ENCODE data around the gene ITPR2.

ITPR2 gene

DNA sequence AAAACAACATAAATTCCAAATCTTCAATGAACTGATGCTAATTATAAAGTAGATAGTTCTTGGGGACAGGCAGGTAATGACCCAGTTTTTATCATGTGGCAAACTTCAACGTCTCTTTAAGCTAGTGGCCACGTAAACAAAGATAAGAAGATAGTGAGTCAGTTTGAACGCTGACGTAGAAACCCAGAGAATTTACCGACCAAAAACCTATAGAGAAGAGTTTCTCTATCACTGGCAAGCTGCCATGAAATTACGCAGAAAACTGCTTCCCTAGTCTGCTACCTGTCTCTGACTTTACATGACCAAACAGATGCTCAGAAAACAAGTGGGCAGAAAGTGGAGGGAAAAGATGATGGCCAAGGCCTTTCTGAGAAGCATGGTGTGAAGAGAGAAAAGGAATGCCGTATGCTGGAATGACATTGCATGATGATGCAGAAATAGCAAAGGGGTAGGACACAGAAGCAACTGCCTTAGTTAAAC, 136.3 kb downstream of the ITPR2 start:
- no peaks in the 10 kb centered on the region for H3K9me3 ChIP-seq (ENCODE audit: low read length)
- H2AFZ ChIP-seq (ENCODE audit: low read length), result no peak overlapping the region
- H3K27me3 ChIP-seq (ENCODE audit: insufficient read depth, low read length), result no peaks in the 10 kb centered on the region
- no peaks in the 10 kb centered on the region for H3F3A ChIP-seq (ENCODE audit: insufficient read depth, low read length)
- no peak overlapping the region for H3K27ac ChIP-seq (ENCODE audit: low read depth, low read length, poor library complexity, severe bottlenecking)
- H3K4me1 ChIP-seq (ENCODE audit: insufficient read depth, low read length, severe bottlenecking), result no peaks in the 10 kb centered on the region
- no peak overlapping the region for H3K4me3 ChIP-seq (ENCODE audit: low read depth, low read length, poor library complexity, severe bottlenecking)
- H3K4me2 ChIP-seq (ENCODE audit: low read length), result no peak overlapping the region
- H3K9me2 ChIP-seq (ENCODE audit: low read depth, low read length), result no peaks in the 10 kb centered on the region
- no peak overlapping the region for H3K9ac ChIP-seq (ENCODE audit: low read length)
- no peak for TF ChIP-seq EZH2 (IDR thresholded peaks at IDR 0.05; ENCODE audit: borderline replicate concordance, low read length)
- TF ChIP-seq, protein P1, sequence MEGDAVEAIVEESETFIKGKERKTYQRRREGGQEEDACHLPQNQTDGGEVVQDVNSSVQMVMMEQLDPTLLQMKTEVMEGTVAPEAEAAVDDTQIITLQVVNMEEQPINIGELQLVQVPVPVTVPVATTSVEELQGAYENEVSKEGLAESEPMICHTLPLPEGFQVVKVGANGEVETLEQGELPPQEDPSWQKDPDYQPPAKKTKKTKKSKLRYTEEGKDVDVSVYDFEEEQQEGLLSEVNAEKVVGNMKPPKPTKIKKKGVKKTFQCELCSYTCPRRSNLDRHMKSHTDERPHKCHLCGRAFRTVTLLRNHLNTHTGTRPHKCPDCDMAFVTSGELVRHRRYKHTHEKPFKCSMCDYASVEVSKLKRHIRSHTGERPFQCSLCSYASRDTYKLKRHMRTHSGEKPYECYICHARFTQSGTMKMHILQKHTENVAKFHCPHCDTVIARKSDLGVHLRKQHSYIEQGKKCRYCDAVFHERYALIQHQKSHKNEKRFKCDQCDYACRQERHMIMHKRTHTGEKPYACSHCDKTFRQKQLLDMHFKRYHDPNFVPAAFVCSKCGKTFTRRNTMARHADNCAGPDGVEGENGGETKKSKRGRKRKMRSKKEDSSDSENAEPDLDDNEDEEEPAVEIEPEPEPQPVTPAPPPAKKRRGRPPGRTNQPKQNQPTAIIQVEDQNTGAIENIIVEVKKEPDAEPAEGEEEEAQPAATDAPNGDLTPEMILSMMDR (IDR thresholded peaks at IDR 0.05; ENCODE audit: low read length), result no peak
- H3K79me2 ChIP-seq (ENCODE audit: insufficient read depth, low read length), result no peaks in the 10 kb centered on the region
- H3K36me3 ChIP-seq (ENCODE audit: insufficient read depth, low read length), result peaks cover 61% of the 10 kb centered on the region
- H4K20me1 ChIP-seq (ENCODE audit: insufficient read depth, low read length), result no peaks in the 10 kb centered on the region

DNA sequence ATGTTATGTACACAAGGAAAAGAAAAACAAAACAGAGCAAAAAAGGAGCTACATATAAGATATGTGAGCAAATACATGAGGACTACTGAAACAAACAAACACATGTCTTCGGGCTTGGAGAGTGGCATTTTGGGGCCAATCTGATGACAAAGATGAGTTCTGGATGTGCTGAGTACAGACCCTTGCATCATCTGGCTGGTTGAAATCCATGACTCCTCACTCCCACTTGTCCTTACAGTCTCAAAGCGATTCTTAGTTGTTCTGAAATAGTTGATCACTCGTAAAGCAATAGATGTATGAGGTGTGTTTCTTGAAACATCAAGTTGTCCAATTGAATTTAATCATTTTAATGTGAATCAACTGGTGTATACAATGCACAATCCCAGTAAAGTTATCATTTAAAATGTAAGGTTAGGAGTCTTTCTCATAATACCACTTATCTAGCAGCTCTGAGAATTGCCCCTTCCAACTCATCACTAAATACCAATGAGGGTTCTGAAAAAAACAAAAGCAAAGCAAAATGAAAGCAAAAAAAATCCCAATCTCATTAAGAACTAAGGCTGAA, 136.9 kb downstream of the ITPR2 start:
- Histone ChIP-seq H3K4me2 (ENCODE audit: low read length) (no peak overlapping the region), H3K27me3 (ENCODE audit: insufficient read depth, low read length) (no peaks in the 10 kb centered on the region), H3K4me1 (ENCODE audit: insufficient read depth, low read length, severe bottlenecking) (no peaks in the 10 kb centered on the region), H3K4me3 (ENCODE audit: low read depth, low read length, poor library complexity, severe bottlenecking) (no peak overlapping the region), H3K9me2 (ENCODE audit: low read depth, low read length) (no peaks in the 10 kb centered on the region), H3K36me3 (ENCODE audit: insufficient read depth, low read length) (peaks cover 61% of the 10 kb centered on the region), H3F3A (ENCODE audit: insufficient read depth, low read length) (no peaks in the 10 kb centered on the region), H3K79me2 (ENCODE audit: insufficient read depth, low read length) (no peaks in the 10 kb centered on the region), H3K27ac (ENCODE audit: low read depth, low read length, poor library complexity, severe bottlenecking) (no peak overlapping the region), H3K9me3 (ENCODE audit: low read length) (no peaks in the 10 kb centered on the region), H2AFZ (ENCODE audit: low read length) (no peak overlapping the region), H3K9ac (ENCODE audit: low read length) (no peak overlapping the region), H4K20me1 (ENCODE audit: insufficient read depth, low read length) (no peaks in the 10 kb centered on the region)
- no peak for TF ChIP-seq EZH2 (IDR thresholded peaks at IDR 0.05; ENCODE audit: borderline replicate concordance, low read length)
- TF ChIP-seq, protein P1 (IDR thresholded peaks at IDR 0.05; ENCODE audit: low read length), result no peak

DNA sequence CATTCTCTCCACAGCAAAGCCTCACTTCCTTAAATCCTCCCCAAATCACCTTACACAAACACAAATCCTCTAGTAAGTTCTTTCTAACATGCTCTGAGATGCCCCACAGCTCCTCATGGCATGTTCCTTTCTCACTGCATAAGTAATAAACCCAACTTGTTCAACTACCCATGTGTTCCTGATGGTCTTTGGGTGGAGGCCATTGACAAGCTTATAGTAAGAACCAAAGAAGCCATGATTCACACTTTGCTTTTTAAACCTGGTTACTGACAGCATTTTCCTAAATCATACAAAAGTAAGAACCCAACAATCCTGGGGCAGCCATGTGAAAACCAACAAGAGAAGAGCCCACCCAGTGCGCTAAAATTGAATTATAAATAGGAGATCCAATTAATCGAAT, 138.6 kb downstream of the ITPR2 start:
- no peak overlapping the region for H3K4me3 ChIP-seq (ENCODE audit: low read depth, low read length, poor library complexity, severe bottlenecking)
- no peaks in the 10 kb centered on the region for H3F3A ChIP-seq (ENCODE audit: insufficient read depth, low read length)
- no peaks in the 10 kb centered on the region for H3K9me3 ChIP-seq (ENCODE audit: low read length)
- H3K79me2 ChIP-seq (ENCODE audit: insufficient read depth, low read length), result no peaks in the 10 kb centered on the region
- H3K9ac ChIP-seq (ENCODE audit: low read length), result no peak overlapping the region
- peaks cover 62% of the 10 kb centered on the region for H3K36me3 ChIP-seq (ENCODE audit: insufficient read depth, low read length)
- no peaks in the 10 kb centered on the region for H4K20me1 ChIP-seq (ENCODE audit: insufficient read depth, low read length)
- no peaks in the 10 kb centered on the region for H3K4me1 ChIP-seq (ENCODE audit: insufficient read depth, low read length, severe bottlenecking)
- H2AFZ ChIP-seq (ENCODE audit: low read length), result no peak overlapping the region
- TF ChIP-seq, protein P1 (IDR thresholded peaks at IDR 0.05; ENCODE audit: low read length), result no peak
- no peak for TF ChIP-seq EZH2 (IDR thresholded peaks at IDR 0.05; ENCODE audit: borderline replicate concordance, low read length)
- no peaks in the 10 kb centered on the region for H3K27me3 ChIP-seq (ENCODE audit: insufficient read depth, low read length)
- no peak overlapping the region for H3K4me2 ChIP-seq (ENCODE audit: low read length)
- H3K9me2 ChIP-seq (ENCODE audit: low read depth, low read length), result no peaks in the 10 kb centered on the region
- no peak overlapping the region for H3K27ac ChIP-seq (ENCODE audit: low read depth, low read length, poor library complexity, severe bottlenecking)

Measured in OCI-LY1 (cell line).